K562 (cell line): ENCODE measurements around the gene PHYKPL. TPM values are rescaled to one million over a fixed set of nuclear protein-coding genes. Genes with fewer than 3 reads are reported as not detected.

Experiments used
- CBX1 ChIP-seq: sonication (generic); IDR thresholded peaks from 2 replicates; pipeline ENCODE4 v1.6.1; 2016; ENCODE audit warnings: antibody characterized with exemption, low read depth, mild to moderate bottlenecking
- POLR2B ChIP-seq: fragments of 450-650 bp; IDR thresholded peaks from 2 replicates; pipeline ENCODE4 v1.6.1; 2018; ENCODE audit warnings: low read depth; ENCODE audit not compliant: partially characterized antibody
- RBFOX2 ChIP-seq: fragments of 200-400 bp; formaldehyde crosslinking; IDR thresholded peaks from 2 replicates; pipeline ENCODE4 v1.6.1; 2017; ENCODE audit warnings: low read depth, mild to moderate bottlenecking, low read length, moderate library complexity
- TAF15 ChIP-seq: fragments of 200-400 bp; formaldehyde crosslinking; IDR thresholded peaks from 2 replicates; pipeline ENCODE4 v1.6.1; 2017; ENCODE audit warnings: mild to moderate bottlenecking, low read depth, low read length, moderate library complexity
- ZBED1 ChIP-seq: IDR thresholded peaks from 2 replicates; pipeline ENCODE4 v1.6.1; 2014
- polyA plus RNA-seq, 8 experiments: library from polyadenylated mRNA; depleted of rRNA in 4 of 8; stranded (reverse) in 5 of 8; unstranded in 3 of 8; fragments of >200 nt; fragmentation: Nextera tagmentation in 2 of 8; fragmentation: Illumina TruSeq in 1 of 8; extraction: Ambion mirVana in 2 of 8; extraction: Trizol in 1 of 8; gene quantifications; 2 replicates each; pipeline versions ENCODE4 v1.2.1 to v1.2.3, GENCODE V29; 2011 to 2014; ENCODE audit warnings: inconsistent platforms in 1 of 8, missing spikeins in 1 of 8
- total RNA-seq, 7 experiments: library from RNA; depleted of rRNA in 6 of 7; stranded (reverse); fragments of >200 nt in 6 of 7; fragmentation: Illumina TruSeq in 2 of 7; extraction: Trizol in 2 of 7; gene quantifications; 2 replicates each; pipeline versions ENCODE4 v1.2.1 to v1.2.3, GENCODE V29; 2011 to 2021; ENCODE audit warnings: low replicate concordance in 1 of 7
- TF ChIP-seq, protein P1 (sequence below), 3 experiments: fragments of 200-800 bp in 1 of 3; fragments of 250-450 bp in 1 of 3; fragments of 450-650 bp in 1 of 3; sonication (Bioruptor Pico) in 1 of 3; sonication (Bioruptor generic) in 1 of 3; formaldehyde crosslinking in 1 of 3; IDR thresholded peaks; 2 replicates each; pipeline versions ENCODE4 v1.6.1 to v1.8.0; 2016 to 2022; ENCODE audit warnings: mild to moderate bottlenecking in 2 of 3, missing genetic modification characterization in 2 of 3, missing compliant biosample characterization in 1 of 3, moderate library complexity in 1 of 3
- TF ChIP-seq, protein P2 (sequence below), 2 experiments: fragments of 150-350 bp in 1 of 2; IDR thresholded peaks; 2 replicates each; pipeline ENCODE4 v1.6.1; 2012 to 2016; ENCODE audit warnings: low read depth in 2 of 2, low read length in 2 of 2, mild to moderate bottlenecking in 1 of 2, moderate library complexity in 1 of 2
- TF ChIP-seq, protein P3 (sequence below): fragments of 450-650 bp; formaldehyde crosslinking; IDR thresholded peaks from 2 replicates; pipeline ENCODE4 v1.4.0; 2020; ENCODE audit warnings: mild to moderate bottlenecking, moderate library complexity

PHYKPL gene
- total and polyA plus RNA-seq, 9 of the 15 experiments (the other 6 are each of a cell fraction or from before 2014, with no cell fraction given): 4.7 to 34.7 (median 18.6) TPM

DNA sequence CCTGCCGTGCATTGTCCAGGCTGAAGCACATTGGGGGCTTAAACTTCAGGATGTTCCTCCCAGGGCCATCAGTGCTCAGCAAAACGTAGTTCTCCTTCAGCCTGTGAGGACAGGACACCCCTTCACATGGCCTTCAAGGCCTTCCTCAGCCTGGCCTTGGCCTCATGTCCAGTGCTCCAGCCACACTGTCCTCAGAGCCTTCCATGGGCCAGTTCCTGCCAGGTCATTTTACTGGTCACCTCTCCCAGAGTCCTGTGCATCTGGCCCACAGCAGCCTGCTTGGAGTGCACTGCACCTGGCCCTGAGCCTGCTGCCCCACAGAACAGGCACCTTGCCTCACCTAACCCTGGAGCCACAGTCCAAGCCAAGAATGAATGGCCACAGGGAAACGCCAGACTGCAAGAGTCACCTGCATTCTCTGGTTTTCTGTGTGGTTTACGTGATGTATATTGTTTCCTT is 19.6 kb downstream of the PHYKPL start (continued):
- TF ChIP-seq, protein P1, sequence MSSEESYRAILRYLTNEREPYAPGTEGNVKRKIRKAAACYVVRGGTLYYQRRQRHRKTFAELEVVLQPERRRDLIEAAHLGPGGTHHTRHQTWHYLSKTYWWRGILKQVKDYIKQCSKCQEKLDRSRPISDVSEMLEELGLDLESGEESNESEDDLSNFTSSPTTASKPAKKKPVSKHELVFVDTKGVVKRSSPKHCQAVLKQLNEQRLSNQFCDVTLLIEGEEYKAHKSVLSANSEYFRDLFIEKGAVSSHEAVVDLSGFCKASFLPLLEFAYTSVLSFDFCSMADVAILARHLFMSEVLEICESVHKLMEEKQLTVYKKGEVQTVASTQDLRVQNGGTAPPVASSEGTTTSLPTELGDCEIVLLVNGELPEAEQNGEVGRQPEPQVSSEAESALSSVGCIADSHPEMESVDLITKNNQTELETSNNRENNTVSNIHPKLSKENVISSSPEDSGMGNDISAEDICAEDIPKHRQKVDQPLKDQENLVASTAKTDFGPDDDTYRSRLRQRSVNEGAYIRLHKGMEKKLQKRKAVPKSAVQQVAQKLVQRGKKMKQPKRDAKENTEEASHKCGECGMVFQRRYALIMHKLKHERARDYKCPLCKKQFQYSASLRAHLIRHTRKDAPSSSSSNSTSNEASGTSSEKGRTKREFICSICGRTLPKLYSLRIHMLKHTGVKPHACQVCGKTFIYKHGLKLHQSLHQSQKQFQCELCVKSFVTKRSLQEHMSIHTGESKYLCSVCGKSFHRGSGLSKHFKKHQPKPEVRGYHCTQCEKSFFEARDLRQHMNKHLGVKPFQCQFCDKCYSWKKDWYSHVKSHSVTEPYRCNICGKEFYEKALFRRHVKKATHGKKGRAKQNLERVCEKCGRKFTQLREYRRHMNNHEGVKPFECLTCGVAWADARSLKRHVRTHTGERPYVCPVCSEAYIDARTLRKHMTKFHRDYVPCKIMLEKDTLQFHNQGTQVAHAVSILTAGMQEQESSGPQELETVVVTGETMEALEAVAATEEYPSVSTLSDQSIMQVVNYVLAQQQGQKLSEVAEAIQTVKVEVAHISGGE (CRISPR knock-in tag; IDR thresholded peaks at IDR 0.05): no peak
- TF ChIP-seq TAF15 (0 out of 2 replicates have a peak, but pooled peaks have one; percentile 52), POLR2B (peak; percentile 57), RBFOX2 (peak; percentile 70), ZBED1 (no peak), CBX1 (no peak)
- TF ChIP-seq, protein P2, sequence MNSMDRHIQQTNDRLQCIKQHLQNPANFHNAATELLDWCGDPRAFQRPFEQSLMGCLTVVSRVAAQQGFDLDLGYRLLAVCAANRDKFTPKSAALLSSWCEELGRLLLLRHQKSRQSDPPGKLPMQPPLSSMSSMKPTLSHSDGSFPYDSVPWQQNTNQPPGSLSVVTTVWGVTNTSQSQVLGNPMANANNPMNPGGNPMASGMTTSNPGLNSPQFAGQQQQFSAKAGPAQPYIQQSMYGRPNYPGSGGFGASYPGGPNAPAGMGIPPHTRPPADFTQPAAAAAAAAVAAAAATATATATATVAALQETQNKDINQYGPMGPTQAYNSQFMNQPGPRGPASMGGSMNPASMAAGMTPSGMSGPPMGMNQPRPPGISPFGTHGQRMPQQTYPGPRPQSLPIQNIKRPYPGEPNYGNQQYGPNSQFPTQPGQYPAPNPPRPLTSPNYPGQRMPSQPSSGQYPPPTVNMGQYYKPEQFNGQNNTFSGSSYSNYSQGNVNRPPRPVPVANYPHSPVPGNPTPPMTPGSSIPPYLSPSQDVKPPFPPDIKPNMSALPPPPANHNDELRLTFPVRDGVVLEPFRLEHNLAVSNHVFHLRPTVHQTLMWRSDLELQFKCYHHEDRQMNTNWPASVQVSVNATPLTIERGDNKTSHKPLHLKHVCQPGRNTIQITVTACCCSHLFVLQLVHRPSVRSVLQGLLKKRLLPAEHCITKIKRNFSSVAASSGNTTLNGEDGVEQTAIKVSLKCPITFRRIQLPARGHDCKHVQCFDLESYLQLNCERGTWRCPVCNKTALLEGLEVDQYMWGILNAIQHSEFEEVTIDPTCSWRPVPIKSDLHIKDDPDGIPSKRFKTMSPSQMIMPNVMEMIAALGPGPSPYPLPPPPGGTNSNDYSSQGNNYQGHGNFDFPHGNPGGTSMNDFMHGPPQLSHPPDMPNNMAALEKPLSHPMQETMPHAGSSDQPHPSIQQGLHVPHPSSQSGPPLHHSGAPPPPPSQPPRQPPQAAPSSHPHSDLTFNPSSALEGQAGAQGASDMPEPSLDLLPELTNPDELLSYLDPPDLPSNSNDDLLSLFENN (IDR thresholded peaks at IDR 0.05; ENCODE audit: low read depth in 2 of 2, low read length in 2 of 2): 0 out of 4 replicates have a peak, but pooled peaks of 1 of the 2 experiments have one; percentile 30
- TF ChIP-seq, protein P3, sequence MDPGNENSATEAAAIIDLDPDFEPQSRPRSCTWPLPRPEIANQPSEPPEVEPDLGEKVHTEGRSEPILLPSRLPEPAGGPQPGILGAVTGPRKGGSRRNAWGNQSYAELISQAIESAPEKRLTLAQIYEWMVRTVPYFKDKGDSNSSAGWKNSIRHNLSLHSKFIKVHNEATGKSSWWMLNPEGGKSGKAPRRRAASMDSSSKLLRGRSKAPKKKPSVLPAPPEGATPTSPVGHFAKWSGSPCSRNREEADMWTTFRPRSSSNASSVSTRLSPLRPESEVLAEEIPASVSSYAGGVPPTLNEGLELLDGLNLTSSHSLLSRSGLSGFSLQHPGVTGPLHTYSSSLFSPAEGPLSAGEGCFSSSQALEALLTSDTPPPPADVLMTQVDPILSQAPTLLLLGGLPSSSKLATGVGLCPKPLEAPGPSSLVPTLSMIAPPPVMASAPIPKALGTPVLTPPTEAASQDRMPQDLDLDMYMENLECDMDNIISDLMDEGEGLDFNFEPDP (CRISPR knock-in tag): no peak
